NCI-H1105 treated with DMSO at 0.1 percent for 48 hours (cell line): Measurements from ENCODE around the gene ANKRD17.
A peak's percentile ranks its signal among the peaks of the same experiment; 100 is the strongest.

Source experiments
- DNase-seq: peaks from one replicate; lab custom pipeline; 2025; lab: John Stamatoyannopoulos, UW

Gene ANKRD17

DNA sequence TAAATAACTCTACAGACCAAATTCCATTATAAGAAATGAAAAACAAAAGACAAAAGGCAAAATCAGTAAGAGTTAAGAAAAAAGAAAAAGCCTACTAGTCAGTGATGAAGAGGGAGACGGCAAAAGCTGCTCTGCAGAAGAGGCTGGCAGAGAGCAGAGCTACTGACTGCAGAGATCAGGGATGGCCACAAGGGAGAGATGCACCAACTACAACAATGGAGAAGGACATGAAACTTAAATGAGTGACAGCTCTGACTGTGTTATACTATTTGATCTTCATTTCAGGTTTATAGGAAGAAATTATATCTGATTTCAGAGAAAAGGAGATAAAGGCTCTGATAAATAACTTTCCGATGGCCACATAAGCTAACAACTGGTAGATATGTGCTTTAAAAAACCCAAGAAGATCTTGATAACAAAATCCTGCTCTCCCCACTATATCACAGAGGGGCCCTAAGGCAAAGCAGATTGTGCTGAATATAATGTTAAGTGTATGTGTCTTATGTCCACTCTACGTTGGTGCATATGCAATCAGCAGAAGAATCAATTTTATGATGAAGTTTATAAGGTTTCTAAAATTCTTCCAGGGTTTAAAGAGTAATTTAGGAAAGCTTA lies 130.7 kb downstream of the ANKRD17 start:
- DNase-seq = no peak

DNA sequence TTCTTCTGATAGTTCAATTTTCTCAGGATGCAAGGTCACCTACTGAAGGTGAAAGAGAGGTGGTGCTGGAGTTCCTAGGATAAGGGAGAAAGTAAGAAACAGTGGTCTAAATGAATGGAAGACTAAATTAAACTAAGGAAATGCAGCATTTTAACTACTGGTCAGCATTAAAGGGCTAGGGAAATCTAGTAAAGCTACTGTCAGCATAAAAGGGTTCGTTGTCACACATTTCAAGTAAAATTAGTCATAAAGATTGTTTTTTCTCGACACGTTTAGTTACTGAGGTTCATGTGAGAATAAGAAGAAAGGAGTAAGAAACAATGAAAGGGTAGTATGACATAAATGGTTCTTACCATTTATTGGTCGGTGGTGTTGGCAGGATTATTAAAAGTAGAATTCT lies 149.1 kb downstream of the ANKRD17 start:
- DNase-seq = no peak

DNA sequence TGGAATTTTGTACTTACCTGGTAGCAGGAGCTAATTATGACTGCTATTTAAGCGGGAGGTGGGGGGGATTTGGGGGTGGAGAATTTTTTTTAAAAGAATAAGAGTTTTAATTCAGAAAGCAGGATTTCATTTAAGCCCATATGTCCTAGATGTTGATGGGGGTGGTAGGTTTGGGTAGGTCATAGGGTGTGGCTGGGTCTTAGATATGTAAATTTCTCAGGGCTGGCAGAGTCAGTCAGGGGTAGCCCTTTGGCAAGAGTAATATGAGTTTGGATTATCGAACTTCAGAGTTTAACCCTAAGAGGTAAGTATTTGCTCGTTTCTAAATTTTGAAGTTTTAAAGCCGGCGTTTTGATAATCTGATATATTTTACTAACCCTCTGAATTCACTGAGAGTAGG lies 153.9 kb downstream of the ANKRD17 start:
- no peak for DNase-seq

DNA sequence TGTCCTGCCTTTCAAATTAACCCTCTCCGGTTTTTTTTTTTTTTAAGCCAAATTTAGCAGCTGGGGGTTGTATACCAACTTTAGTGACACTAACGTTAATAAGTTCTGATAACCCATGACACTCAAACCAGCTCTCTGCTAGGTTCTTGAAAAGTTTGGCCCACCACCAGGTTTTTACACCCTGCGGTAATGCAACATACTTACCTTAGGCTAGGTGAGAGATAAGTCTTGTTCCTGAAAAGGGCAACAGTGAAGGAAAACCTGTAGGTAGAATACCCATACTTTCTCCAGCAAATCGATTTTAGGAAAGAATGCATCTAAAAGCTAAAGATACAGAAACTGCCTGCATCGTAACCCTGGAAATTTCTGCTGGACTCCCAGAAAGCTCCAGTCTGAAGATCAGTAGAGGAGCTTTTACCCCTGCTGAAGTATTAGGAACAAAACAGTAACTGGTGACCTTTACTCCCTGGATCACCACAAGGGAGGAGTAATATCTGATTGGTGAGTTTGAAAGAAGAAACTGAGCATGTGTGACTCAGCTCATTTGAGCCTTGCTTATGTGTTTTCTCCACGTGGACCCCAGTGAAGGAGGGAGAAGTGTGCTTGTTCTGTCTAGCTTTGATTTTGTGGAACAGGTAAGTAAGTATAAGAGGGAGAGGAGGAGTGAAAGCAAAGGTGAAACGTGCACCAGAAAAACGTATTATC lies 154.6 kb downstream of the ANKRD17 start:
- DNase-seq = no peak

DNA sequence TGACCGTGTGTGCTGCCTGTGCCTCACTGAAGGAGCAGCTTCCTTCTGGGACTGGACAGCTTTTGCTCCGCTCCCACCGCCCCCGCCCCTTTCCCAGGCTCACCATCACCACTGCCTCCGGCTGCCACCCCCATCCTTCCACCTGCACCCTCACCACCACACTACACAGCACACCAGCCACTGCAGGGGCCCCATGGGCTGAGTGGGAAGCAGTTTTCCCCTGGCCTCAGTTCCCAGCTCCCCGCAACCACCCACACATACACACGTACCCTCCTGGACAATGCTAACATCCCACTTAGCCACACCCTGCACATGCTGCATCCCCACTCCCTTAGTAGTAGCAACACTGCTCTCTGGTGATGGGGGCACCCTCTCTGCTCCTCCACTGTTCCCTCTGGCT lies 159.5 kb downstream of the ANKRD17 start:
- DNase-seq = no peak

DNA sequence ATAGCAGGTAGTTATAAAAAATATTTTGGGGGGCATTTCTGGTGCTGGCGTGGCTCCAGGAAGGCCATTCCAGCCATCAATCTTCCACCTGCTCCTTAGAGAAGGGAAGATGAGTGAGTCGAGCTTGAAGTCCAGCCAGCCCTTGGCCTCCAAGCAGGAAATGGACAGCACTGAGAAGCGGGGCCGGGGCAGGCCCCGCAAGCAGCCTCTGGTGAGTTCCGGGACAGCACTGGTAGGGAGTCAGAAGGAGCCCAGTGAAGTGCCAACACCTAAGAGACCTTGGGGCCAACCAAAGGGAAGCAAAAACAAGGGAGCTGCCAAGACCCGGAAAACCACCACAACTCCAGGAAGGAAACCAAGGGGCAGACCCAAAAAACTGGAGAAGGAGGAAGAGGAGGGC lies 159.9 kb downstream of the ANKRD17 start:
- DNase-seq = no peak

DNA sequence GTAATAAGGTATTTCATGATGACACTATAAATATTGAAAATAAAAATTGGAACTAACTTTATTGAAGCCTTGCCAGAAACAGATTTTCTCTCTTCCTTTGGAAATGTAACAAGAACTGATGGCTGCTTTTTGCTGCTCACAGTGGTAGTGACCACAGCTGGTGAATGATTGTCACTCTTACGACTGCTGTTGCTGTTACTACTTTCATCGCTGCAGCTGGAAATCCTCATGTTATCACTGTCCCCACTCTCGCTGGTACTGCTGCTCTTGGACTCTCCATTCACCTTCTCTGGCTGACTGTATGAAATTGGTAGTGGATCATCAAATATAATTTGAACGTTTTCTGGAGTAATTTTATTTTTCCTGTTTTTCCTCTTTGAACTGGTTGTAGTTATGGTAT lies 160.6 kb downstream of the ANKRD17 start:
- no peak for DNase-seq

DNA sequence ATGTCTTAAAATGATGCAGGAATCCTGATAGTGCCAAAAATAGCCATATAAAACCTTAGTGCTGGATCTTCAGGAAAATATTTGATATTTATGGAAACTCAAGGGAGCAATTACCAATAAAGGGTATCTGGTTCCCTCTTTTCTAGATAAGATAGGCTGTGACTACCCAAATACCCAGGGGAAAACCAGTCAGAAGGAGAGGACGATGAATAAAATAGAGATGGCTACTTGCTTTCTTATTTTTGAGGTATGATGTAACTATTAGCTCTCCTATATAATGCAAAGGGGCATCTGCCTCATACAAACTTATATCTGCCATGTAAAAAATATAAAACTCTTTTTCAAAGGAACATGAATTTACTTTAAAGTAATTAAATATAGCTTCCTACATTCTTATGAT lies 165.7 kb downstream of the ANKRD17 start:
- DNase-seq = no peak

DNA sequence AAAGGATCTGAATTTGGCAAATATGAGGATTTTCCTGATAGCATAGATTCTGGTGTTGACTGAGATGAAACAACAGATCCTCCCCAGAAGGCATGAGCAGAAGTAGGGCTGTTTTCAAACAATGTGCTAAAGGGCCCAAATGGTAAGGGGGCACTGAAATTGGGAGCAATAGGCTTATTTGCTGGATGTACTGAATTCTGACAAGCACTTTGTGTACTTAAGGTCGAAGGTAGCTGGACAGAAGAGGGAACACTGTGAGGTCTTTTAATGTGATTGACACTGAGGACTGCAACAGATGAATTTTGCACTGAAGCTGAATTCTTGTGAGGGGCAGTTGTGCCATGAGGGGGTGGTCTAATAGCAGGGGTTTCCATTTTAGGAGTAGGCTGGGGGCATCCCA lies 167.9 kb downstream of the ANKRD17 start:
- no peak for DNase-seq

DNA sequence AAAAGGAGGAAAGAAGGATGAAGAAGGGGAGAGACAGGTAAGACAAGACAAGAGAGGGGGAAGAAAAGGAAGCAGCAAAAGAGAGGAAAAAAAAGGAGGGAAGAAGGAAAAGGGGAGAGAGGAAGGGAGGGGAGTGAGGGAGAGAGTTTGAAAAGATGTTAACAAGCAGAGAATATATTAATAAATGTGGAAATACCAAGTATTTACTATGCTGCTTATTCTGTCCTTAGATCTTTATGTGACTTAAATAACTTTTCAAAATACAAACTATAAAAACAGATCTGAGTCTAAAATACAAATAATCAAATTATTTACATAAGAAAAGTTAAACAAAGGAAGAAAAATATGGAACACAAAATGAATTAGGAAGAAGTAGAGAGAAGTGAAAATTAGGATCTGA lies 170.7 kb downstream of the ANKRD17 start:
- no peak for DNase-seq

DNA sequence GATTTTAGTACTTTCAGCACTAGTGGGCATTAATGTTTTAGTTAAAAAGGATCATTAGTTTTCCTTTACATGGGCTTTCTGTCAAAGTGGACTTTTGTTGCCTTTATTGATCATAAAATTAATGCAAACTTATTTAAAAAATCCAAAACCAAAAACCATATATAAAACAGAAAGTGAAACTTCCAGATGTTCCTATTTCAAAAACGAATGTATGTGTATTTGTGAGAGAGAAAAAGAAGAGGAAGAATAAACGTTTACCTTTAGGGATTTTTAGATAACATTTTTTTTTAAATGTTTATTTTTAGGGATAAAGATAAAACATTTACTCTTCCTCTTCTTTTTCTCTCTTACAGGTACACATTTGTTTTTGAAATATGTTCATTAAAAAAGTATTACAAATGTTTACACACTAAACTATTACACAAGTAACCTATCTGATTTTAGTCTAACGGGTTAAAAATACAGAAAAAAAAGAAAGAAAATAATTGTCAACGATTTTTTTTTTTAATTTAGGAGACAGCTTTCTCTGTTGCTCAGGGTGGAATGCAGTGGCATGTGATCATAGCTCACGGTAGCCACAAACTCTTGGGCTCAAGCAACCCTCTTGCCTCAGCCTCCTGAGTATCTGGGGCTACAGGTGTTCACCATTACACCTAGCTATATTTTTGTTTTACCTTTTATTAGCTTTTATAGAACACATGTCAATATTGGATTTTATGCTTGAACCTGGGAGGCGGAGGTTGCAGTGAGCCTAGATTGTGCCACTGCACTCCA lies 172.3 kb downstream of the ANKRD17 start:
- DNase-seq = no peak

DNA sequence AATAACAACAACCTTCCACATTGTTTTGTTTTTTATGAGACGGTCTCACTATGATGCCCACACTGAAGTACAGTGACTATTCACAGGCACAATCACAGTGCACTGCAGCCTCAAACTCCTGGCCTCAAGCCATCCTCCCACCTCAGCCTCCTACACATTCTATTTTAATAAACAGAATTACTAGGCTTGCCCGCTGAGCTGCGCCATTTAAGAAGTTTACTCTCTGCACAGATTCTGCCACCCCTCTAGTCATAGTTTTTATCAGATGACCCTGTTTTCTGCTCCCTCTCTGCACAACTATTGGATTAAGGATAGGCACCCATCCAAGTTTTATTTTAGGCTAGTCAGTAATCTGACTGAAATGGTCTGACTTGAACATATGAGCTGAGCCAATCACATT lies 177.8 kb downstream of the ANKRD17 start:
- no peak for DNase-seq

DNA sequence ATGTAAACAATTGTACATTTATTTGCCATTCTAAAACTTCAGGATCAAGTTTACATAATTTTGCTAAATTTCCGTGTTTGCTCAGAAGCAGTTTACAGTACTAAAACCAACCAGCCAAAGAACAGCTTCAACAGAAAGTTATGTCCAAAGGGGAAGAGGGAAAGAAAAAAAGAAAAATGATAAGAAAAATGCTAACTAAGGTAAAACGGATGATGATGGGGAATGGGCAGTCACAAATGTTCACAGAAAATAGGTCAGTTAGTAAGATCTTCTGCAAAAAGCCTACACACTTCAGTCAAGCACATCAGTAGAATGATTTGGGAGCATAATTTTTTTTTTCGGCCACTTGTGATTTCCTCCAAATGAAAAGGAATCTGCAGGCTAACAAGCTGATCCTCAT lies 182.8 kb downstream of the ANKRD17 start:
- DNase-seq = no peak

DNA sequence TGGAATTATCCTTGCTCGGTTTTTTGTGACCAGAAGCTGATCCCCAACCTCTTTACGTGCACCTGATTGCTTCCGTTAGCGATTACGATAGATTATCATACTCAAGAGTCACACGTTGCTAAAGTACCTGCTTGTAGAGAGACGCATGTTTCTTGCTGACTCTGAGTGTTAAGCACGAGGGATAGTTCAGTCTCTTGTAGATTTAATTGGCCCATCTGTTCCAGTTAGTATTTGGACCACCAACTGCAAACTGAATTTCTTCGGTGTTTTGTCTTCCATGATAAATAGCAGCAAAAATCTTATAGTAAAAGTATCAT lies 188.6 kb downstream of the ANKRD17 start:
- peak; percentile 76 for DNase-seq

DNA sequence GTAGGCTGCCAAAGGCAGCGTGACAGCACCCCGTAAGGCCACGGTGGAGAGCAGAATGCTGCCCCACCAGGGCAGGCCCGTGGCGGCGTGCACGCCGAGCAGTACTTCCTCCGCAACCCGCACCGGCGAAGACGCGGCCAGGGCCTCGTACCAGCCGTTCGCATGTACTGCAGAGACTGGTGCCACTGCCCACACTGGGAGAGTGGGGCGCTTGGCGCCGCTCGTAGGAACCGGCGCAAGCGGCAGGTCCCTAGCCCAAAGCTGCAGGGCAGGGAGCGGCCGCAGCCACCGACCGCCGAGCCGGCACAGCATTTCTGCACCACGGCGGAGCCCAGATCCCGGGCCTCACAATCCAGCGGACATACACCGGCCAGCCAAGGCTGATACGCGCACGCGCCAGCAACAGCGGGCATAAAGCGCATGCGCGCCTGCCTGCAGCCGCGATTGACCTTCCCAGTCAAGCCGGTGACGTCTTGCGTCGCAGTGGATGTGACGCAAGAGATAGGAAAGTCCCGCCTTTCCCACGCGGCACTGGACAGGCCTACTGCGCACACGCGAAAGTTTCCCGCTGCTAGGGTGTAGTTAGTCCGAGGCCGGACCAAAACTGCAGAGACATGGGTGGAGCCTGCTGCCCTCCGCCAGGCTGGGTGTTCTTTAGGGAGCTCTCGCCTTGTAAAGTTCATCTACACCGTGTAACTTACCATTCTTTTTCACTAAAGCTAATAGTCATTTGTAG lies 189.1 kb downstream of the ANKRD17 start, which contains the start of gene COX18:
COX18 (minus strand) TSS at position 379 of the 736 bp plus-strand sequence; CDS start at position 312, 67 bp downstream.
- DNase-seq = peak; percentile 92

DNA sequence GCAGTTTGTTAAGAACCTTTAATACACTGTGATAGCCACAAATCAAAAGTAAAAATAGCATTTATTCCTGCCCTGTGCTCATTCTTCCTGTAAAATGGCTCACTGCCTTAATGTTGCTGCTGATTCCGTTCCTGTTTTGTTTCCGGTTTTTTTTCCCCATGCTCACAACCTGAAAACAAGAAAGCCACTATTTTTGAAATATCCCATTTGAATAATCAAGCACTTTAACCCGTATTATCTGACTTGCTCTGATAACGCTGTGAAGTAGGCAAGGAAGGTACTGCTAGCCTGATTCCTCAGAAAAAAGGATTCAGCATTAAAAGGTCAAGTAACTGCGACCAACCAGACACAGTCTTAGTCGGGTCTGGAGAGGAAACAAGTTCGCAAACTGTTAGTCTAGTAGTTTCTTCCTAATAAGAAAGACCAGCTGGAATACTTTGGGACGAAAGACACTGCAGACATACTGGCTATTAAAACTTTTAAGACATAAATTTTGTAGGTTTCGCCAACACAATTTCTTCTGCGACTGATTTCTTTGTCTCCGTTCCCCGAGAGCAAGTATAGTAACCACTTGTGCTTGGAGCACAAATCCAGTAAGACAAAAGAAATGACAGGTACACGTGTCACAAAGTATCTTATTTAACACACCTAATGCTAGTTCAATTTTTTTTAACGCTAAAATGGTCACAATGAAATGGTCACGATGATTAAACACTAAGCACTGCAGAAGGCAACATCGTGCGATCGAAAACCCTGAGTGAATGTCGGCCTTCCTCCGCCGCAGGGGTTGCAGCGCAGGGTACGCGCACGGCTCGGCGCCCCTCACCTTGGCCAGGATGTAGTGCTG lies 189.9 kb downstream of the ANKRD17 start:
- peak; percentile 36 for DNase-seq

DNA sequence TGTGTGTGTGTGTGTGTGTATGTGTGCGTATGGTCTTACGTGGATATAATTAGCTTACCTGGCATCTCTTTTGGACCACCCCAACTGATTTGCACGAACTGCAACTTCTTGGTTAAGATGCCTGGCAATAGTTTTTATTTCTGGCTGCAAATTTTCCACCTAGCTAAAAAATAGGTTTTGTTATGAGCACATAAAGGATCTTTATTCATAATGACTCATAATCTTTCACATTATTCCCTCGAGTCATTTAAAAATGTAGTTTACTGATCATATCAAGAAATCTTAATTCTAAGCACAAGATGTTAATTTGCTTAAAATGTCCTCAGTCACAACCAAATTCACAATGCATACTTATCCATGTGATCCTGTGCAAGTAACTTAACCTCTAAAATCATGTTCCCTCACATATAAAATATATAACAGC lies 190.6 kb downstream of the ANKRD17 start:
- no peak for DNase-seq

DNA sequence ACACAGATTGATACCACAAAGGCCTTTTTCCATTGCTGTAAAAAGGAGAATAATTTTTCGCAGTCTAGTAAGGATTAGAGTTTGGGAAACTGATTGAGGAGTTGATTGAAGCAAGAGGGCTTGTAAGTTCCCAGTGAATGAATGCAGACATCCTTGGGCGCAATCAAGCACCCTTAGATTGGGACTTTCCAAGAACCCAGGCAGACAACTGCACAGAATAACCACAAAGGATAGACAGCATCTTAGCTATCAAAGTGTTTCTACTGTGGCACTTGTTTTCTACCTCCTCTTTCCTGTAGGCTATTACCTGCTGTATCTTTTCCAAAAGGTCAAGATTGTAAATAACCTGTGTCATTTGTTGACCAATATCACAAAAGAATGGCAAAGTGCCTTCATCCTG lies 191.7 kb downstream of the ANKRD17 start:
- DNase-seq = no peak

DNA sequence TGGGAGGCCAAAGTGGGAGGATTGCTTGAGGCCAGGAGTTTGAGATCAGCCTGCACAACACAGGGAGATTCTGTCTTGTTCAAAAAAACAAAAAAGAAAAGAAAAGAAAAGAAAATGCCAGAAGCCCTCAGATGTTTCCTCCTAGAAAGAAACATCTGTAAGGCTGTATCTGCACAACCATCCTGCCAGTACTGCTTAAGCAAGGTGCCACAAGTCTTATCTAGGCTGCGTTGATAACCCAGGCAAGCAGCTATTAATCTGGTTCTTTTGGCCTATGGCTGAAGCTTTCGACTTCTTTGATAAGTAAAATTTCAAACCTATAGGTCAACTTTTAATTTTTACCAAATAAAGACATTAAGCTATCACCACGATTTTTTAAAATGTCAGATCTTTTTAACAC lies 192.2 kb downstream of the ANKRD17 start:
- DNase-seq = no peak

DNA sequence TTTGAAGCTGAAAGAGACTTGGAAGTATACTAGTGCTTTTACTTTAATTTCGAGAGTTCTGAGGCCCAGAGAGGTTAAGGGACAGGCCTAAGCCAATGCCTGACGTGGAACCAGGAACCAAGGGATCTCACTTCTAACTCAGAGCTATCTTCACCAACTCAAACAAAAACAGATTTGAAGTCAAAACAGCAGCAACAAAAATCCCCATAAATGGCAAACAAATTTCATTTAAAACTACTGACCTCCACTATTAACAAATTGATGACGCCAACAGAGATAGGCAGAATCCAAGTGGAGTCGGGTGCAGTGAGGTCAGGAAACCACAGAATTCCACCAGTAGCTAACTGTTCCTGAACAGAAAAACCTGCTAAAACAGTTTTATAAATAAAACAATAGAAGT lies 194.1 kb downstream of the ANKRD17 start:
- no peak for DNase-seq

DNA sequence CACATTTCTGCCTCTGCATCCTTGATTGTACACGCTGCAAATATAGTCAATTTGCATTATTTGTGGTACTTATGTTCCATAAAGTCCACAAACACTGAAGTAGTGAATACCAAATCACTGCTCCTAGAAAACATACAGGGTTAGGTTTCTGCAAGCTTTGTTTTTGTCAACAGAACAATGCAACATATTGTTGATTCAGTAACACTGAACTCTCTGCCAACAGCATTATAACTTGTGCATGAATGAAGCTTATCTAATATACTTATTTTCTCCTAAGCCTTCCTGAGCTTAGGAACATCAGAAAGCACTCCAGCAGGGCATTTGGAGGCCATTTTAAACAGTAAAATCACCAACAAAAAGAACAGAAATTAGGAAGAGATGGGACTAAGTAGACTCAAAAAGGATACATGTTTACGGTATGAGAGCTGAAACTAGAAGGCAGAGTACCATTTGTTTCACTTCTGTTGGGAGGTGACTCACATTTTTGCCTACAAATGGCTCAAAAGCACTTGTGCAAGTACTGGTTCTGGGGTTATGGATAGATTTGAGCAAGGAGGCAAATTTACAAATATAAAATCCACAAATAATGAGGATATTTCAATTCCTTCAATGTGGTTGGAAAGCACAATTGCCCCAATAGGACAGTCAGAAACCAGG lies 203.2 kb downstream of the ANKRD17 start:
- no peak for DNase-seq
